ENCODE data around the gene KDM4C.

KDM4C gene

GRCh38 chr9:7216004-7216841, 458.4 kb downstream of the KDM4C start:
- no peak for FAIRE-seq
- no peak for DNase-seq (ENCODE audit: extremely low spot score, insufficient read length, low read depth)

- FAIRE-seq (no peak), DNase-seq (ENCODE audit: extremely low spot score, insufficient read length, low read depth) (no peak)
Measured at GRCh38 chr9:7223981-7224380, 466.2 kb downstream of the KDM4C start.
